H1 (cell line): ENCODE measurements around the gene CAPN9. TPM values are rescaled to one million over a fixed set of nuclear protein-coding genes. Genes with fewer than 3 reads are reported as not detected.

Experiments used
- CTCF ChIA-PET: fragments of 300-600 bp; sonication (Branson Sonifier 250); formaldehyde crosslinking; loops from one replicate; lab custom pipeline; 2021; ENCODE audit not compliant: partially characterized antibody; lab: Charles Lee
- POLR2A ChIA-PET: fragments of 300-600 bp; sonication (Branson Sonifier 250); formaldehyde crosslinking; loops from one replicate; lab custom pipeline; 2021; ENCODE audit warnings: inconsistent platforms; ENCODE audit not compliant: partially characterized antibody; lab: Charles Lee
- DNase-seq, 2 experiments: peaks; one replicate each; pipeline versions ENCODE4 v3.0.0 to v3.0.0-alpha.2; 2010 to 2022; ENCODE audit warnings: low spot score in 2 of 2, low read depth in 1 of 2, mixed read lengths in 1 of 2
- FAIRE-seq: peaks from 2 replicates; lab custom pipeline; 2011; peaks lifted over from hg19 to GRCh38; lab: Jason Lieb, UNC
- H2AFZ ChIP-seq: 2 replicates; pipeline ENCODE4 v1.8.1; 2012; ENCODE audit warnings: low read length, inconsistent platforms
- H2AK5ac ChIP-seq: 2 replicates; pipeline ENCODE4 v1.6.1; 2013; ENCODE audit warnings: low read depth, low read length
- H2BK120ac ChIP-seq: replicated peaks from 2 replicates; pipeline ENCODE3; 2013; ENCODE audit warnings: low read depth, low read length, inconsistent platforms
- H2BK12ac ChIP-seq: 2 replicates; pipeline ENCODE4 v1.6.1; 2013; ENCODE audit warnings: low read depth, low read length
- H2BK15ac ChIP-seq: 2 replicates; pipeline ENCODE4 v1.6.1; 2013; ENCODE audit warnings: low read length
- H2BK20ac ChIP-seq: 2 replicates; pipeline ENCODE4 v1.6.1; 2013; ENCODE audit warnings: low read length
- H2BK5ac ChIP-seq: 2 replicates; pipeline ENCODE4 v1.6.1; 2013; ENCODE audit warnings: low read depth, low read length
- H3K14ac ChIP-seq: 2 replicates; pipeline ENCODE4 v1.6.1; 2013; ENCODE audit warnings: inconsistent platforms; ENCODE audit not compliant: insufficient read length
- H3K18ac ChIP-seq: 2 replicates; pipeline ENCODE4 v1.6.1; 2013; ENCODE audit warnings: low read length; ENCODE audit errors: extremely low read depth
- H3K23ac ChIP-seq: 2 replicates; pipeline ENCODE4 v1.6.1; 2013; ENCODE audit warnings: inconsistent platforms; ENCODE audit not compliant: insufficient read length
- H3K23me2 ChIP-seq: 2 replicates; pipeline ENCODE4 v1.6.1; 2013; ENCODE audit warnings: low read depth, low read length
- H3K27ac ChIP-seq: 2 replicates; pipeline ENCODE4 v1.6.1; 2011; ENCODE audit warnings: low read depth, low read length, inconsistent platforms
- H3K27me3 ChIP-seq, 4 experiments: replicated peaks in 1 of 4; 1 replicate in 1 of 4; 2 replicates in 3 of 4; pipeline versions ENCODE4 v1.6.1 to v1.8.1; 2011 to 2013; ENCODE audit warnings: low read length in 3 of 4, mild to moderate bottlenecking in 3 of 4, inconsistent platforms in 2 of 4, mixed read lengths in 2 of 4, moderate library complexity in 1 of 4; ENCODE audit not compliant: control insufficient read depth in 3 of 4, insufficient read depth in 3 of 4; ENCODE audit errors: extremely low read depth in 1 of 4
- H3K36me3 ChIP-seq, 4 experiments: 2 replicates each; pipeline versions ENCODE4 v1.6.1 to v1.8.1; 2011 to 2013; ENCODE audit warnings: mild to moderate bottlenecking in 4 of 4, low read length in 3 of 4, moderate library complexity in 2 of 4, control low read depth in 1 of 4, inconsistent platforms in 1 of 4; ENCODE audit not compliant: insufficient read depth in 4 of 4, control insufficient read depth in 2 of 4
- H3K4ac ChIP-seq: replicated peaks from 2 replicates; pipeline ENCODE3; 2013; ENCODE audit warnings: low read length, low read depth, mixed read lengths, inconsistent platforms; ENCODE audit not compliant: insufficient read length
- H3K4me1 ChIP-seq, 4 experiments: replicated peaks in 1 of 4; 1 replicate in 1 of 4; 2 replicates in 3 of 4; pipeline versions ENCODE4 v1.6.1 to v1.8.1; 2011 to 2013; ENCODE audit warnings: low read length in 3 of 4, inconsistent platforms in 2 of 4, mixed read lengths in 1 of 4; ENCODE audit not compliant: insufficient read depth in 4 of 4, control insufficient read depth in 3 of 4
- H3K4me2 ChIP-seq, 2 experiments: 2 replicates each; pipeline versions ENCODE4 v1.6.1 to v1.8.1; 2011 to 2013; ENCODE audit warnings: low read depth in 2 of 2, low read length in 2 of 2, control low read depth in 1 of 2, inconsistent platforms in 1 of 2, mild to moderate bottlenecking in 1 of 2; ENCODE audit not compliant: insufficient read depth in 1 of 2
- H3K4me3 ChIP-seq, 4 experiments: fragments of 200-600, 300-600 bp in 1 of 4; sonication (generic), shearing (Covaris generic), sonication (Bioruptor Twin) in 1 of 4; 2 replicates each; pipeline versions ENCODE4 v1.5.1 to v1.8.1; 2011 to 2016; ENCODE audit warnings: low read length in 4 of 4, low read depth in 3 of 4, control low read depth in 2 of 4, inconsistent platforms in 2 of 4, mild to moderate bottlenecking in 2 of 4, mixed read lengths in 1 of 4, moderate library complexity in 1 of 4; ENCODE audit not compliant: insufficient read depth in 2 of 4; ENCODE audit errors: extremely low read depth in 1 of 4
- H3K56ac ChIP-seq: replicated peaks from 2 replicates; pipeline ENCODE3; 2013; ENCODE audit warnings: low read depth, mild to moderate bottlenecking, mixed read lengths, low read length, inconsistent platforms; ENCODE audit not compliant: insufficient read length
- H3K79me1 ChIP-seq: 2 replicates; pipeline ENCODE4 v1.6.1; 2013; ENCODE audit warnings: low read depth, low read length, control low read depth
- H3K79me2 ChIP-seq, 2 experiments: 2 replicates each; pipeline versions ENCODE4 v1.6.1 to v1.8.1; 2012 to 2013; ENCODE audit warnings: low read length in 2 of 2, mild to moderate bottlenecking in 2 of 2, inconsistent platforms in 1 of 2; ENCODE audit not compliant: insufficient read depth in 2 of 2, control insufficient read depth in 1 of 2
- H3K9ac ChIP-seq, 4 experiments: replicated peaks in 1 of 4; 1 replicate in 1 of 4; 2 replicates in 3 of 4; pipeline versions ENCODE4 v1.6.1 to v1.8.1; 2011 to 2013; ENCODE audit warnings: low read depth in 3 of 4, low read length in 3 of 4, control low read depth in 2 of 4, mild to moderate bottlenecking in 2 of 4, moderate library complexity in 2 of 4, inconsistent platforms in 1 of 4; ENCODE audit errors: extremely low read depth in 1 of 4
- H3K9me3 ChIP-seq, 2 experiments: 2 replicates each; pipeline versions ENCODE4 v1.6.1 to v1.8.1; 2012 to 2013; ENCODE audit warnings: mild to moderate bottlenecking in 2 of 2, moderate library complexity in 2 of 2, control low read depth in 1 of 2, inconsistent platforms in 1 of 2, low read depth in 1 of 2, low read length in 1 of 2, mixed read lengths in 1 of 2; ENCODE audit not compliant: insufficient read depth in 2 of 2
- H4K20me1 ChIP-seq, 2 experiments: replicated peaks in 1 of 2; 2 replicates each; pipeline versions ENCODE3 to v1.8.1; 2011 to 2013; ENCODE audit warnings: inconsistent platforms in 2 of 2, low read length in 2 of 2, mild to moderate bottlenecking in 1 of 2; ENCODE audit not compliant: insufficient read depth in 2 of 2, control insufficient read depth in 1 of 2
- H4K5ac ChIP-seq: 2 replicates; pipeline ENCODE4 v1.6.1; 2013; ENCODE audit warnings: low read length, low read depth, mixed read lengths, inconsistent platforms; ENCODE audit not compliant: insufficient read length
- H4K8ac ChIP-seq: 2 replicates; pipeline ENCODE4 v1.8.0; 2013; ENCODE audit warnings: mild to moderate bottlenecking, moderate library complexity, low read length, inconsistent platforms; ENCODE audit not compliant: insufficient read depth; ENCODE audit errors: extremely low read depth
- H4K91ac ChIP-seq: replicated peaks from 2 replicates; pipeline ENCODE3; 2013; ENCODE audit warnings: low read length, mixed read lengths, inconsistent platforms; ENCODE audit not compliant: insufficient read length
- BCL11A ChIP-seq, 2 experiments: IDR thresholded peaks; one replicate each; pipeline ENCODE4 v1.6.1; 2011; ENCODE audit warnings: low read depth in 2 of 2, low read length in 2 of 2, mild to moderate bottlenecking in 2 of 2
- CHD1 ChIP-seq: IDR thresholded peaks from 2 replicates; pipeline ENCODE4 v1.6.1; 2012; ENCODE audit warnings: low read depth, low read length, improper control_type of control experiment
- EP300 ChIP-seq, 2 experiments: IDR thresholded peaks; 1 replicate in 1 of 2; 2 replicates in 1 of 2; pipeline ENCODE4 v1.6.1; 2011 to 2012; ENCODE audit warnings: low read depth in 2 of 2, low read length in 2 of 2, mild to moderate bottlenecking in 2 of 2, borderline replicate concordance in 1 of 2, inconsistent platforms in 1 of 2, moderate library complexity in 1 of 2
- EZH2 ChIP-seq: fragments of 200-600 bp; sonication (generic); IDR thresholded peaks from 2 replicates; pipeline ENCODE4 v1.7.1; 2012; ENCODE audit warnings: low read depth, mild to moderate bottlenecking, moderate library complexity, low read length, inconsistent platforms; ENCODE audit not compliant: severe bottlenecking
- HDAC6 ChIP-seq: IDR thresholded peaks from one replicate; pipeline ENCODE4 v1.7.1; 2012; ENCODE audit warnings: low read depth, mild to moderate bottlenecking, inconsistent platforms, low read length, moderate library complexity
- KDM4A ChIP-seq: IDR thresholded peaks from one replicate; pipeline ENCODE4 v1.7.1; 2012; ENCODE audit warnings: low read depth, mild to moderate bottlenecking, moderate library complexity, low read length, inconsistent platforms; ENCODE audit not compliant: severe bottlenecking
- KDM5A ChIP-seq: fragments of 200-600 bp; IDR thresholded peaks from 2 replicates; pipeline ENCODE4 v1.7.1; 2012; ENCODE audit warnings: mild to moderate bottlenecking, low read length, inconsistent platforms, mixed read lengths
- PHF8 ChIP-seq: fragments of 200-600 bp; sonication (generic); conservative IDR thresholded peaks from 2 replicates; pipeline ENCODE4 v1.7.1; 2012; ENCODE audit warnings: low read depth, mild to moderate bottlenecking, inconsistent platforms, low read length, moderate library complexity
- RXRA ChIP-seq: IDR thresholded peaks from 2 replicates; pipeline ENCODE4 v1.6.1; 2011; ENCODE audit warnings: low read depth, mild to moderate bottlenecking, low read length, moderate library complexity; ENCODE audit not compliant: insufficient read depth
- SIRT6 ChIP-seq: IDR thresholded peaks from one replicate; pipeline ENCODE4 v1.7.1; 2012; ENCODE audit warnings: low read length, inconsistent platforms
- SIX5 ChIP-seq: IDR thresholded peaks from 2 replicates; pipeline ENCODE4 v1.6.1; 2011; ENCODE audit warnings: mild to moderate bottlenecking, low read depth, low read length
- SP2 ChIP-seq: IDR thresholded peaks from 2 replicates; pipeline ENCODE4 v1.6.1; 2012; ENCODE audit warnings: mild to moderate bottlenecking, low read length, inconsistent platforms
- SUZ12 ChIP-seq: fragments of 200-600 bp; sonication (generic); IDR thresholded peaks from 2 replicates; pipeline ENCODE4 v1.6.1; 2012; ENCODE audit warnings: mild to moderate bottlenecking, inconsistent platforms, low read length, moderate library complexity, mixed read lengths
- TAF7 ChIP-seq: optimal IDR thresholded peaks from 2 replicates; pipeline ENCODE3; 2011; ENCODE audit warnings: low read depth, mild to moderate bottlenecking, inconsistent platforms, low read length, moderate library complexity, borderline replicate concordance
- TCF12 ChIP-seq: IDR thresholded peaks from 2 replicates; pipeline ENCODE4 v1.6.1; 2011; ENCODE audit warnings: low read depth, mild to moderate bottlenecking, low read length
- polyA plus RNA-seq, 7 experiments: library from polyadenylated mRNA; depleted of rRNA in 3 of 7; stranded (reverse) in 5 of 7; unstranded in 2 of 7; fragments of >200 nt in 5 of 7; fragments of 200-250 nt in 2 of 7; gene quantifications; 1 replicate in 5 of 7; 2 replicates in 1 of 7; 4 replicates in 1 of 7; pipeline versions ENCODE4 v1.2.1 to v1.2.3, GENCODE V29; 2011 to 2013; ENCODE audit warnings: missing spikeins in 2 of 7, mixed read lengths in 2 of 7
- total RNA-seq: library from RNA; stranded (reverse); fragmentation: NEBNext Ultra II Directional; extraction: Animal tissue kit (Norgen Biotek cat#: 25700); gene quantifications from 2 replicates; pipeline ENCODE4 v1.2.1, GENCODE V29; 2021

CAPN9 gene
- total and polyA plus RNA-seq, 2 of the 8 experiments (the other 6 are each of a cell fraction or from before 2014, with no cell fraction given): 0.22 to 0.76 TPM

DNA sequence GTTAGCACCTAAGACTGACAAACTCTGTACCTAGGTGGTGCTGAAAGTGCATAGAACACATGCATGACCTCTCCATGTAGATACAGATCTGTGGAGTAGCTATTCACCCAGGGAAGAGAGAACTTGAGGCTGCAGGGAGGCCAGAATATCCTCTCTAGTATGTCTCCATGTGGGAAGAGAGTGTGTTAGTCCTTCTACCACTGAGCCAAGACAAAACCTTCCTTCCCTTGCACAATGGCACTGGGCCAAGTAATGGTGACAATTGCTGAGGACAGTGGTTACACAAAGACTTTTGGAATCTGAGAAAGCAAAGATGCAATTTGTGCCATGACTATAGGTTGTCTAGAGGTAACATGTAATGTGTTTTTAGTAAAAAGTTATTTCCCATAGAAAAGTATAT, 68.8 kb downstream of the CAPN9 start:
- Histone ChIP-seq H3K79me1 (no peaks in the 10 kb centered on the region), H4K8ac (no peak overlapping the region), H4K91ac (no peak overlapping the region), H2BK120ac (no peak overlapping the region), H3K4me1 (no peaks in the 10 kb centered on the region), H2AFZ (no peak overlapping the region), H3K4ac (no peak overlapping the region), H3K27ac (no peak overlapping the region), H3K14ac (no peak overlapping the region), H4K5ac (no peak overlapping the region), H2BK12ac (no peak overlapping the region), H3K18ac (no peak overlapping the region), H3K56ac (no peak overlapping the region), H3K9me3 (0 out of 4 replicates have a peak, but pooled peaks cover 0 to 5% of the 10 kb centered on the region in 2 experiments), H3K36me3 (no peaks in the 10 kb centered on the region), H3K9ac (no peak overlapping the region), H3K79me2 (no peaks in the 10 kb centered on the region), H3K27me3 (no peaks in the 10 kb centered on the region; a peak in 1 of 7 replicates), H3K4me2 (no peak overlapping the region), H2BK20ac (no peak overlapping the region), H3K4me3 (no peak overlapping the region), H2AK5ac (no peak overlapping the region), H3K23me2 (no peaks in the 10 kb centered on the region), H2BK5ac (no peak overlapping the region), H4K20me1 (peaks cover 0 to 1% of the 10 kb centered on the region in 2 experiments), H2BK15ac (no peak overlapping the region), H3K23ac (no peak overlapping the region)
- FAIRE-seq (no peak), DNase-seq (no peak)
- CTCF ChIA-PET: interaction anchor here (0.8 to 0.9 kb wide), 2 partner anchors 10 to 18 kb away, joined by 3 to 4 read pairs; no protein-coding TSS in a partner anchor
- TF ChIP-seq SUZ12 (no peak), TAF7 (no peak), CHD1 (no peak), SIX5 (no peak), RXRA (no peak), PHF8 (no peak), BCL11A (IDR thresholded peaks at IDR 0.05; ENCODE audit: low read depth in 2 of 2, low read length in 2 of 2) (no peak), SIRT6 (no peak), EP300 (IDR thresholded peaks at IDR 0.05; ENCODE audit: borderline replicate concordance in 1 of 2, low read depth in 2 of 2, low read length in 2 of 2) (no peak), EZH2 (no peak), KDM5A (no peak), TCF12 (no peak), KDM4A (no peak), HDAC6 (no peak), SP2 (no peak)
- POLR2A ChIA-PET: no interaction called here
